OCI-LY3 (cell line): ENCODE measurements around the gene TEKT1.

Experiments
- H2AFZ ChIP-seq: fragments of 200-600, 300-600 bp; shearing (Covaris generic); 2 replicates; pipeline ENCODE4 v1.6.0; 2014; ENCODE audit warnings: antibody characterized with exemption, low read depth, low read length
- H3K27ac ChIP-seq: fragments of 200-600, 300-600 bp; sonication (generic); 2 replicates; pipeline ENCODE4 v1.5.1; 2014; ENCODE audit warnings: mild to moderate bottlenecking, low read length, moderate library complexity, mixed read lengths
- H3K27me3 ChIP-seq: fragments of 200-600, 300-600 bp; sonication (generic); 2 replicates; pipeline ENCODE4 v1.6.1; 2014; ENCODE audit warnings: low read depth, low read length, mixed read lengths
- H3K36me3 ChIP-seq: fragments of 200-600, 300-600 bp; sonication (generic); replicated peaks from 2 replicates; pipeline ENCODE3; 2014; ENCODE audit warnings: low read depth, low read length, mixed read lengths
- H3K4me1 ChIP-seq: fragments of 300-600, 200-600 bp; sonication (generic); 2 replicates; pipeline ENCODE4 v1.6.1; 2014; ENCODE audit warnings: low read length, mixed read lengths
- H3K4me2 ChIP-seq: fragments of 200-600, 300-600 bp; sonication (generic); 2 replicates; pipeline ENCODE4 v1.6.1; 2014; ENCODE audit warnings: low read length, mixed read lengths
- H3K4me3 ChIP-seq: fragments of 300-600, 200-600 bp; sonication (generic); 2 replicates; pipeline ENCODE4 v1.5.1; 2014; ENCODE audit warnings: antibody characterized with exemption, mild to moderate bottlenecking, low read length, moderate library complexity
- H3K79me2 ChIP-seq: fragments of 300-600, 200-600 bp; shearing (Covaris generic); 2 replicates; pipeline ENCODE4 v1.6.1; 2014; ENCODE audit warnings: mild to moderate bottlenecking, low read length, mixed read lengths
- H3K9ac ChIP-seq: fragments of 300-600, 200-600 bp; shearing (Covaris generic); 2 replicates; pipeline ENCODE4 v1.6.0; 2014; ENCODE audit warnings: mild to moderate bottlenecking, low read length, moderate library complexity
- H3K9me3 ChIP-seq: fragments of 200-600, 300-600 bp; shearing (Covaris generic); 2 replicates; pipeline ENCODE4 v1.6.1; 2014; ENCODE audit warnings: low read length, mixed read lengths; ENCODE audit not compliant: insufficient read depth
- H4K20me1 ChIP-seq: fragments of 200-600, 300-600 bp; sonication (generic); 2 replicates; pipeline ENCODE4 v1.6.1; 2016; ENCODE audit warnings: low read length, mixed read lengths; ENCODE audit not compliant: insufficient read depth
- CTCF ChIP-seq: fragments of 200-600, 300-600 bp; sonication (generic); IDR thresholded peaks from 2 replicates; pipeline ENCODE4 v1.5.1; 2014; ENCODE audit warnings: antibody characterized with exemption, low read length, low read depth
- EZH2phosphoT487 ChIP-seq: fragments of 200-600 bp; shearing (Covaris generic); IDR thresholded peaks from 2 replicates; pipeline ENCODE4 v1.6.1; 2018; ENCODE audit warnings: antibody characterized with exemption, mixed run types, low read depth

TEKT1 gene

GRCh38 chr17:6800422-6801027 lies 31.0 kb downstream of the TEKT1 start:
- no peak for TF ChIP-seq EZH2phosphoT487
- no peak for TF ChIP-seq CTCF
- no peaks in the 10 kb centered on the region for H3K4me1 ChIP-seq
- H3K36me3 ChIP-seq, result no peaks in the 10 kb centered on the region
- H3K9ac ChIP-seq, result no peak overlapping the region
- no peaks in the 10 kb centered on the region for H4K20me1 ChIP-seq
- no peak overlapping the region for H3K4me2 ChIP-seq
- no peaks in the 10 kb centered on the region for H3K9me3 ChIP-seq
- H3K27me3 ChIP-seq, result no peaks in the 10 kb centered on the region
- no peak overlapping the region for H2AFZ ChIP-seq
- H3K4me3 ChIP-seq, result no peak overlapping the region
- H3K27ac ChIP-seq, result no peak overlapping the region
- H3K79me2 ChIP-seq, result no peaks in the 10 kb centered on the region

GRCh38 chr17:6799738-6800137 lies 31.8 kb downstream of the TEKT1 start:
- no peaks in the 10 kb centered on the region for H3K79me2 ChIP-seq
- no peaks in the 10 kb centered on the region for H3K36me3 ChIP-seq
- no peaks in the 10 kb centered on the region for H3K9me3 ChIP-seq
- no peak for TF ChIP-seq CTCF
- no peak for TF ChIP-seq EZH2phosphoT487
- no peaks in the 10 kb centered on the region for H4K20me1 ChIP-seq
- H3K4me2 ChIP-seq, result no peak overlapping the region
- no peaks in the 10 kb centered on the region for H3K27me3 ChIP-seq
- H3K4me3 ChIP-seq, result no peak overlapping the region
- H3K4me1 ChIP-seq, result no peaks in the 10 kb centered on the region
- H3K27ac ChIP-seq, result no peak overlapping the region
- H2AFZ ChIP-seq, result no peak overlapping the region
- H3K9ac ChIP-seq, result no peak overlapping the region

DNA sequence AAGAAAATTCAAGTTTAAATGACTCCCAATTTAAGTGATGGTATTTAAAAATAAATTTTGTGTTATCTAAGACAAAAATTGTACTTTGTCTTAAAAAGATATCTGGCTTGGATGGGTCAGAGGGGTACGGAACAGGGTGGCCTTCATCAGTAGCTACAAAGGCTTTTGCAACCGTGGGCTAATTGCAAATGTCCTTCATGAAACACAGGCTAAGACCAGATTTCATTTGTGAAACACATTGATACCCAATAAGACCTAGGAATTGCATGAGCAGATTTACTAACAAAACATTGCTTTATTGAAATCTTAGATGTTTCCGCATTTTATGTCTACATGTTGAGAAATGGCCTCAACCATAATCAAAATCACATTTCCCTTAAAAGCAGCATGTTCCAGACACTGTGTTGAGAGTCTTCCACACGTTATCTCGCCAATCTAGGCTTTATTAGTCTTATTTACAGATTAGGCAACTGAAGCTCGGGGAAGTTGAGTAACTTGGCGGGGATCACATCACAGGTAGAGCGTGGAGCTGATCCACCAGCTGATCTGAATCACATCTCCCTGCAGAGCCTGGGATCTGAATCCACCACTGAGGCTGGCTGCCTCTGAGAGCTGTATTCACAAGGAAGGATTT lies 33.7 kb downstream of the TEKT1 start:
- Histone ChIP-seq H2AFZ (no peak overlapping the region), H4K20me1 (no peaks in the 10 kb centered on the region), H3K9ac (no peak overlapping the region), H3K9me3 (no peaks in the 10 kb centered on the region), H3K27me3 (no peaks in the 10 kb centered on the region), H3K27ac (no peak overlapping the region), H3K4me2 (no peak overlapping the region), H3K36me3 (no peaks in the 10 kb centered on the region), H3K79me2 (no peaks in the 10 kb centered on the region), H3K4me3 (no peak overlapping the region), H3K4me1 (no peaks in the 10 kb centered on the region)
- TF ChIP-seq CTCF (no peak), EZH2phosphoT487 (no peak)

- Histone ChIP-seq H3K27ac (no peak overlapping the region), H3K27me3 (peaks cover 3% of the 10 kb centered on the region), H3K36me3 (no peaks in the 10 kb centered on the region), H3K79me2 (no peaks in the 10 kb centered on the region), H3K4me1 (no peaks in the 10 kb centered on the region), H4K20me1 (no peaks in the 10 kb centered on the region), H3K4me3 (no peak overlapping the region), H3K9ac (no peak overlapping the region), H2AFZ (no peak overlapping the region), H3K9me3 (no peaks in the 10 kb centered on the region), H3K4me2 (no peak overlapping the region)
- no peak for TF ChIP-seq CTCF
- no peak for TF ChIP-seq EZH2phosphoT487
Measured at GRCh38 chr17:6796887-6797490, 34.5 kb downstream of the TEKT1 start.
